A673 (cell line): ENCODE measurements around the gene TPK1. TPM values are rescaled to one million over a fixed set of nuclear protein-coding genes. Genes with fewer than 3 reads are reported as not detected.

Experiments
- BruUV-seq: library from RNA; stranded (reverse); fragments of 400-500 nt; replicated peaks from 2 replicates; lab custom pipeline; 2021; lab: Mats Ljungman, UMichigan
- CTCF ChIA-PET: fragments of 300-600 bp; sonication (Branson Sonifier 250); formaldehyde crosslinking; loops from one replicate; lab custom pipeline; 2022; ENCODE audit warnings: antibody characterized with exemption; lab: Charles Lee
- POLR2A ChIA-PET: fragments of 300-600 bp; sonication (Branson Sonifier 250); formaldehyde crosslinking; loops from one replicate; lab custom pipeline; 2022; ENCODE audit warnings: antibody characterized with exemption; ENCODE audit not compliant: low non-redundant PET; lab: Charles Lee
- DNase-seq: peaks from one replicate; pipeline ENCODE4 v3.0.0-alpha.2; 2015; ENCODE audit warnings: low spot score
- H3K27ac ChIP-seq: fragments of 200-600 bp; sonication (generic); 2 replicates; pipeline ENCODE4 v1.5.1; 2016; ENCODE audit warnings: mixed run types, low read depth, mild to moderate bottlenecking, mixed read lengths, antibody characterized with exemption, low read length; ENCODE audit not compliant: poor library complexity, severe bottlenecking
- H3K27me3 ChIP-seq: fragments of 200-600 bp; sonication (generic); replicated peaks from 2 replicates; pipeline ENCODE4 v1.6.1; 2017; ENCODE audit warnings: mixed run types, low read depth, mild to moderate bottlenecking, mixed read lengths, antibody characterized with exemption, low read length; ENCODE audit not compliant: insufficient read depth, poor library complexity
- H3K36me3 ChIP-seq: fragments of 200-600 bp; sonication (generic); 2 replicates; pipeline ENCODE4 v1.6.1; 2016; ENCODE audit warnings: mixed run types, mild to moderate bottlenecking, mixed read lengths, antibody characterized with exemption, low read length; ENCODE audit not compliant: insufficient read depth, poor library complexity, severe bottlenecking
- H3K4me1 ChIP-seq: fragments of 200-600 bp; sonication (generic); 2 replicates; pipeline ENCODE4 v1.6.1; 2017; ENCODE audit warnings: mixed run types, mild to moderate bottlenecking, mixed read lengths, antibody characterized with exemption, low read length; ENCODE audit not compliant: insufficient read depth, poor library complexity, severe bottlenecking
- H3K4me3 ChIP-seq: fragments of 200-600 bp; sonication (generic); 2 replicates; pipeline ENCODE4 v1.5.1; 2016; ENCODE audit warnings: low read depth, mixed run types, mild to moderate bottlenecking, mixed read lengths, low read length; ENCODE audit not compliant: poor library complexity, severe bottlenecking
- H3K9me3 ChIP-seq: fragments of 200-600 bp; sonication (generic); 2 replicates; pipeline ENCODE4 v1.6.1; 2016; ENCODE audit warnings: mixed run types, low read depth, mild to moderate bottlenecking, mixed read lengths, antibody characterized with exemption, low read length; ENCODE audit not compliant: poor library complexity, severe bottlenecking
- EZH2 ChIP-seq: fragments of 200-600 bp; sonication (generic); IDR thresholded peaks from 2 replicates; pipeline ENCODE4 v1.6.1; 2017; ENCODE audit warnings: borderline replicate concordance, low read depth, mild to moderate bottlenecking, mixed read lengths, antibody characterized with exemption, low read length; ENCODE audit not compliant: poor library complexity, severe bottlenecking
- intact Hi-C: fragments of 100-400 bp; cut with micrococcal nuclease; formaldehyde crosslinking; loops from one replicate; pipeline ENCODE4 v1.10.0; 2022; ENCODE audit not compliant: unreplicated experiment
- total RNA-seq: library from RNA; stranded (reverse); gene quantifications from 2 replicates; pipeline ENCODE4 v1.2.3, GENCODE V29; 2021
- TF ChIP-seq, protein P1 (sequence below): fragments of 300-800, 200-600 bp; sonication (generic); conservative IDR thresholded peaks from 2 replicates; pipeline ENCODE4 v1.5.1; 2017; ENCODE audit warnings: low read depth, mild to moderate bottlenecking, antibody characterized with exemption, low read length, moderate library complexity, mixed read lengths

TPK1 gene
- total RNA-seq, 1 experiment from 2014 or later, result 3.5 TPM

DNA sequence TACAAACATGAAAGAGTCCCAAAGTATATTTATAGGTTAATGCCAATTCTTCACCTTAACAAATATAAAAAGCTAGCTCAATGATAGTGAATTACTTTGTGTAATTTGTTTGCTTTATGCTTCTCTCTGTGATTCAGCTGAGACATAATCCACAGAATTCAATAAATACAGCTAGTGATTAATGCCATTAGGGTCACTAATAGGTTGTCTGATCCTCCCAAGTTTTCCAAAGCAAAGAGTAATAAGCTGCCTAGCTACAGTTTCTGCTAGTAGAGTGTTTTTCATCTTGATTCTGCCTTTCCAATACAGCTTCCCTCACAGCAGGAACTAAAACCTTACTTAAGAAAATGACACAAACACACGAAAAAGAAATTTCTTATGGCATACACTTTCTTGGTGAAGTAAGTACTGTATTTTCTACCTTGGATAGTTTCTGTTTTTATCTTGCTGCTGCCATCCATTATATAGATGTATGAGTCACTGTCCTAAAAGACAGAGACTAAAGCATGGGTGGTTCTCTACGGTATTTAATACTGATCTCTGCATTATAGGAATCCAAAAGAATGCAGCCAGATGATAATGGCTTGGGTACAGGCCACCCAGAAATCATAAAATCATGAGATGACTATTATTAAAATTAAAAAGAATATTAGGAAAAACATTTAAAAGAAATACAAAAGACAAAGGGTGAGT lies 170.0 kb downstream of the TPK1 start:
- CTCF ChIA-PET, result no interaction called here
- TF ChIP-seq, protein P1, sequence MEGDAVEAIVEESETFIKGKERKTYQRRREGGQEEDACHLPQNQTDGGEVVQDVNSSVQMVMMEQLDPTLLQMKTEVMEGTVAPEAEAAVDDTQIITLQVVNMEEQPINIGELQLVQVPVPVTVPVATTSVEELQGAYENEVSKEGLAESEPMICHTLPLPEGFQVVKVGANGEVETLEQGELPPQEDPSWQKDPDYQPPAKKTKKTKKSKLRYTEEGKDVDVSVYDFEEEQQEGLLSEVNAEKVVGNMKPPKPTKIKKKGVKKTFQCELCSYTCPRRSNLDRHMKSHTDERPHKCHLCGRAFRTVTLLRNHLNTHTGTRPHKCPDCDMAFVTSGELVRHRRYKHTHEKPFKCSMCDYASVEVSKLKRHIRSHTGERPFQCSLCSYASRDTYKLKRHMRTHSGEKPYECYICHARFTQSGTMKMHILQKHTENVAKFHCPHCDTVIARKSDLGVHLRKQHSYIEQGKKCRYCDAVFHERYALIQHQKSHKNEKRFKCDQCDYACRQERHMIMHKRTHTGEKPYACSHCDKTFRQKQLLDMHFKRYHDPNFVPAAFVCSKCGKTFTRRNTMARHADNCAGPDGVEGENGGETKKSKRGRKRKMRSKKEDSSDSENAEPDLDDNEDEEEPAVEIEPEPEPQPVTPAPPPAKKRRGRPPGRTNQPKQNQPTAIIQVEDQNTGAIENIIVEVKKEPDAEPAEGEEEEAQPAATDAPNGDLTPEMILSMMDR, result no peak
- no peak for TF ChIP-seq EZH2
- no peaks in the 10 kb centered on the region for H3K27me3 ChIP-seq
- DNase-seq, result no peak
- H3K4me3 ChIP-seq, result no peak overlapping the region
- no peaks in the 10 kb centered on the region for H3K4me1 ChIP-seq
- POLR2A ChIA-PET, result no interaction called here
- H3K27ac ChIP-seq, result no peak overlapping the region
- intact Hi-C loops, result no loop called here
- no TSS peak for BruUV-seq
- H3K36me3 ChIP-seq, result no peaks in the 10 kb centered on the region
- H3K9me3 ChIP-seq, result no peaks in the 10 kb centered on the region

DNA sequence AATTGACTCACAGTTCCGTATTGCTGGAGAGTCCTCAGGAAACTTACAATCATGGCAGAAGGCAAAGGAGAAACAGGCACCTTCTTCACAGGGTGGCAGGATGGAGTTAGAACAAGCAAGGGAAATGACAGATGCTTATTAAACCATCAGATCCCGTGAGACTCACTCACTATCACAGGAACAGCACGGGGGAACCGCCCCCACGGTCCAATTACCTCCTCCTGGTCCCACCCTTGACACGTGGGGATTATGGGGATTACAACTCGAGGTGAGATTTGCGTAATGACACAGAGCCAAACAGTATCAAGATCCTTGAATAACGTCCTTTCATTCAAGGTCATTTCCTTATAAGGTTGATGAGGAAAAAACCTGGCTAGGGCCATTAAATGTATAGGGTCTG lies 176.6 kb downstream of the TPK1 start:
- intact Hi-C loops, result no loop called here
- CTCF ChIA-PET, result no interaction called here

DNA sequence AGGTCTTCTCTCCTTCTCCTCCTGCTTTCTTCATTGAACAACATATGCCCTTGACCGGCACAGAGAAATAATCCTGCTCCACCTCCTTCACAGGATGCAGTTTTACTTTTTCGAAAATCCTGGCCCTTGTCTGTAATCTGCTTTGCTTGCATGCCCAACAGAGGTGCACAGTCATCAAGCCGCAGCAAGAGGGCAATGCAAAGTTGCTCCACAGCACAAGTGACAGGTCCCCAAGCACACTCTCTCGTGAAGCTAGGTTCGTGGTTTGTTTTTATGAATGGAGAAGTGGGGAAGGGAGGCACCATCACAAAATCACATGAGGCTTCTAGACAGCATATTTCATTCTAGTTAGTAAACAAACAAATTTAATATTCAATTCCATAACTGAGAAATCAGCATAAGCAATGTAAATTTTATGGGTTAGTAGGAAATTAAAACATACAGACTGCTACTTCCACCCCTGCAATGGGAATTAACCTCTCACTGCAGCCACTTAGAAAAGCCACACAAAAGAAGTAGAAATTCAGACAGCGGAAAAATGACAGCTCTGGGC lies 178.8 kb downstream of the TPK1 start:
- POLR2A ChIA-PET, result no interaction called here
- intact Hi-C loops, result no loop called here
- Histone ChIP-seq H3K9me3 (no peaks in the 10 kb centered on the region), H3K4me1 (no peaks in the 10 kb centered on the region), H3K27ac (no peak overlapping the region), H3K27me3 (no peaks in the 10 kb centered on the region), H3K36me3 (no peaks in the 10 kb centered on the region), H3K4me3 (no peak overlapping the region)
- no TSS peak for BruUV-seq
- peak; percentile 4 for DNase-seq
- CTCF ChIA-PET, result no interaction called here
- no peak for TF ChIP-seq EZH2
- TF ChIP-seq, protein P1, result no peak

More for the DNA sequence above, 176.6 kb downstream of the TPK1 start:
- Histone ChIP-seq H3K4me3 (no peak overlapping the region), H3K36me3 (no peaks in the 10 kb centered on the region), H3K27ac (no peak overlapping the region), H3K4me1 (no peaks in the 10 kb centered on the region), H3K9me3 (no peaks in the 10 kb centered on the region), H3K27me3 (no peaks in the 10 kb centered on the region)
- no peak for DNase-seq
- POLR2A ChIA-PET, result no interaction called here
- no peak for TF ChIP-seq EZH2
- TF ChIP-seq, protein P1, result no peak
- no TSS peak for BruUV-seq
